Measurements from ENCODE around the gene TBC1D22A.

DNA sequence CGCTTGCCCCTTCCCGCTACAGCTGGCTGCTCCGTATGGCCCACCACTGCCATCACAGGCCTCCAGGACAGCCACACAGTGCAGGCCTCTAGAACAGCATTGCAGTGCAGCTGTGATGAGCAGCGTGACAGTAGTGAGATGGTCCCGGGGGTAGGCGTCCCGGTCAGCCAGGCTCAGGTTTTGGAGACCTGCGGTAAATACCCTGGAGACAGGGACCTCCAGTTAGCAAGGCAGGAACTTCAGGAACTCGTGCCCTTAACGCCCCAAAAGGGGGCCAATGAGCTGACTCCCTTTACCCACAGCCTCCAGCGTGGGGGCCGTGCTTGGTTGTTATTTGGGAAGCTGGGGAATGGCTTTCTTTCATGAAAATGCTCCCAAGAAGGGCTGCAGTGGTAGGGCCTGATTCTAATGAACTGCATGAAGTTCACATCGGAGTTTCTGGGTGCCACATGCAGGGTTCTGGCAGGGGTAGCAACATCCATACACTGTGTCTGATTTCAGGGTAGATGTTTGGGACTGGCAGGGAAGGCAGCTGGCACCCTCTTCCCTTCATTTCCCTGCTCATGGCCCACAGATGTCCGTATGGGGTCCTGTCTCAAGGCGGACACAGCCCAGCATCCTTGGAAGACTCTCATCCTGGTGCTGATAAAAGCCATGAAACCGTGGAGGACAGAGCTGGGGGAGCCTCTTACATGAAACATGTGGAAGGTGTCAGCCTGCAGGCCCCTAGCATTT, 440.5 kb downstream of the TBC1D22A start:
- TF ChIP-seq, protein P1, sequence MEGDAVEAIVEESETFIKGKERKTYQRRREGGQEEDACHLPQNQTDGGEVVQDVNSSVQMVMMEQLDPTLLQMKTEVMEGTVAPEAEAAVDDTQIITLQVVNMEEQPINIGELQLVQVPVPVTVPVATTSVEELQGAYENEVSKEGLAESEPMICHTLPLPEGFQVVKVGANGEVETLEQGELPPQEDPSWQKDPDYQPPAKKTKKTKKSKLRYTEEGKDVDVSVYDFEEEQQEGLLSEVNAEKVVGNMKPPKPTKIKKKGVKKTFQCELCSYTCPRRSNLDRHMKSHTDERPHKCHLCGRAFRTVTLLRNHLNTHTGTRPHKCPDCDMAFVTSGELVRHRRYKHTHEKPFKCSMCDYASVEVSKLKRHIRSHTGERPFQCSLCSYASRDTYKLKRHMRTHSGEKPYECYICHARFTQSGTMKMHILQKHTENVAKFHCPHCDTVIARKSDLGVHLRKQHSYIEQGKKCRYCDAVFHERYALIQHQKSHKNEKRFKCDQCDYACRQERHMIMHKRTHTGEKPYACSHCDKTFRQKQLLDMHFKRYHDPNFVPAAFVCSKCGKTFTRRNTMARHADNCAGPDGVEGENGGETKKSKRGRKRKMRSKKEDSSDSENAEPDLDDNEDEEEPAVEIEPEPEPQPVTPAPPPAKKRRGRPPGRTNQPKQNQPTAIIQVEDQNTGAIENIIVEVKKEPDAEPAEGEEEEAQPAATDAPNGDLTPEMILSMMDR (IDR thresholded peaks at IDR 0.05; ENCODE audit: insufficient read depth, low read depth, low read length) = no peak
- TF ChIP-seq EZH2 (IDR thresholded peaks at IDR 0.05; ENCODE audit: insufficient read depth, low read length) = no peak

Data from astrocyte (in vitro differentiated cells and primary cell).